ENCODE data around the gene FBXO36. TPM values are rescaled to one million over a fixed set of nuclear protein-coding genes. Genes with fewer than 3 reads are reported as not detected.

The FBXO36 gene
- total and polyA plus RNA-seq, 2 of the 13 experiments (the other 11 are each of a cell fraction or from before 2014, with no cell fraction given): 2.8 TPM

DNA sequence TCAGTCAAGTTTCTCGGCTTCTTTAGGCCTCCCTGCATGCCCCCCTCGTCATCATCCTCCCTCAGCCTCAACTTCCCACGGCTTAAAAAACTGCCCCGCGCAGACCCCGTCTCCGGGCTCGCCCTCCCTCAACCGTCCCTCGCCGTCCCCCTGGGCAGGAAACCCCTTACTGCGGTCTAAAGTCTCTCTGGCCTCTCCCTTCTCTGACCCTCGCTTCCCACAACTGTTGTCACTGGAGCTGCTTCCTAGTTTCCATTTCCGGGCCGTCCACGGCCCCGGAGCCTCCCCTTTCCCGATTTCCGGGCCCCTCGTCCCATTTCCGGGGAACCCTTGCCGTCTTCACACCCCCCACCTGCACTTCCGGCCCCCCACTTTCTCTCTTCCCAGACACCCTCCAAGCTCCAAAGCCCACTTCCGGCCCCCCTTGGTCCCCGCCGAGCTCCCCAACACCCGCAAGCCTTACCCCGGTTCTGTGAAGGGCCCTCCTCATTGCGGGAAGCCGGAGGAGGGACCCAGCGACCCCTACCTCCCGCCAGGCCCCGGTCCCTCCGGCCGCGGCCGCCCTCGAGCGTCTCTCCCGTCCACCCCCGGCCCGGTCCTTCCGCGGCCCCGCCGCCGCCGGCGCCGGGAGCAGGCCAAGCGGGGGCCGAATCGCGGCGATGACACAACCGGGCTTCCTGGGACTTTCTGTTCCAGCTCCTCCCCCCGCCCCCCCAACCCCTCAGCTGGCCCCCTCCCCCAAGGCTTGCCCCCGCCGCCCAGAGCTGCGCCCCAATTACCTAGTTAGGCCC is 1.0 kb upstream of the FBXO36 start (continued):
- TF ChIP-seq HOXA3 (CRISPR knock-in tag; IDR thresholded peaks at IDR 0.05) (peak; percentile 44; the same call in 1 of the 2 replicates), ZIK1 (CRISPR knock-in tag; IDR thresholded peaks at IDR 0.05; ENCODE audit: borderline replicate concordance, low read depth) (no peak; the same call in 1 of the 2 replicates), WIZ (CRISPR knock-in tag; IDR thresholded peaks at IDR 0.05) (no peak), ZNF782 (CRISPR knock-in tag; IDR thresholded peaks at IDR 0.05; ENCODE audit: borderline replicate concordance) (no peak), ZNF496 (CRISPR knock-in tag; IDR thresholded peaks at IDR 0.05; ENCODE audit: insufficient replicate concordance) (no peak), ZNF839 (CRISPR knock-in tag; IDR thresholded peaks at IDR 0.05; ENCODE audit: borderline replicate concordance) (peak; percentile 30; the same call in 1 of the 2 replicates), ZKSCAN1 (IDR thresholded peaks at IDR 0.05; ENCODE audit: low read length) (no peak), SP1 (IDR thresholded peaks at IDR 0.05) (no peak), SP1 (CRISPR knock-in tag; IDR thresholded peaks at IDR 0.05) (no peak), FOSL2 (CRISPR knock-in tag; IDR thresholded peaks at IDR 0.05) (peak; percentile 30; the same call in 1 of the 2 replicates), CBFB (CRISPR knock-in tag; IDR thresholded peaks at IDR 0.05) (peak; percentile 63; the same call in 1 of the 2 replicates), ZSCAN31 (CRISPR knock-in tag; IDR thresholded peaks at IDR 0.05; ENCODE audit: low read depth) (peak; percentile 36), SALL1 (CRISPR knock-in tag; IDR thresholded peaks at IDR 0.05) (peak; percentile 86), ZNF33A (CRISPR knock-in tag; IDR thresholded peaks at IDR 0.05; ENCODE audit: borderline replicate concordance) (0 out of 2 replicates have a peak, but pooled peaks have one; percentile 26), SOX5 (CRISPR knock-in tag; IDR thresholded peaks at IDR 0.05; ENCODE audit: borderline replicate concordance) (0 out of 2 replicates have a peak, but pooled peaks have one; percentile 32), ZNF891 (CRISPR knock-in tag; IDR thresholded peaks at IDR 0.05) (no peak), ZNF746 (CRISPR knock-in tag; IDR thresholded peaks at IDR 0.05) (no peak; the same call in 1 of the 2 replicates), MYC (CRISPR knock-in tag; IDR thresholded peaks at IDR 0.05; ENCODE audit: borderline replicate concordance) (no peak), NAIF1 (CRISPR knock-in tag; IDR thresholded peaks at IDR 0.05; ENCODE audit: borderline replicate concordance) (no peak; the same call in 1 of the 2 replicates), ZNF567 (CRISPR knock-in tag; IDR thresholded peaks at IDR 0.05; ENCODE audit: borderline replicate concordance) (no peak)
- TF ChIP-seq, protein P1, sequence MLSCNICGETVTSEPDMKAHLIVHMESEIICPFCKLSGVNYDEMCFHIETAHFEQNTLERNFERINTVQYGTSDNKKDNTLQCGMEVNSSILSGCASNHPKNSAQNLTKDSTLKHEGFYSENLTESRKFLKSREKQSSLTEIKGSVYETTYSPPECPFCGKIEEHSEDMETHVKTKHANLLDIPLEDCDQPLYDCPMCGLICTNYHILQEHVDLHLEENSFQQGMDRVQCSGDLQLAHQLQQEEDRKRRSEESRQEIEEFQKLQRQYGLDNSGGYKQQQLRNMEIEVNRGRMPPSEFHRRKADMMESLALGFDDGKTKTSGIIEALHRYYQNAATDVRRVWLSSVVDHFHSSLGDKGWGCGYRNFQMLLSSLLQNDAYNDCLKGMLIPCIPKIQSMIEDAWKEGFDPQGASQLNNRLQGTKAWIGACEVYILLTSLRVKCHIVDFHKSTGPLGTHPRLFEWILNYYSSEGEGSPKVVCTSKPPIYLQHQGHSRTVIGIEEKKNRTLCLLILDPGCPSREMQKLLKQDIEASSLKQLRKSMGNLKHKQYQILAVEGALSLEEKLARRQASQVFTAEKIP (CRISPR knock-in tag; IDR thresholded peaks at IDR 0.05; ENCODE audit: borderline replicate concordance): no peak
- TF ChIP-seq, protein P2, sequence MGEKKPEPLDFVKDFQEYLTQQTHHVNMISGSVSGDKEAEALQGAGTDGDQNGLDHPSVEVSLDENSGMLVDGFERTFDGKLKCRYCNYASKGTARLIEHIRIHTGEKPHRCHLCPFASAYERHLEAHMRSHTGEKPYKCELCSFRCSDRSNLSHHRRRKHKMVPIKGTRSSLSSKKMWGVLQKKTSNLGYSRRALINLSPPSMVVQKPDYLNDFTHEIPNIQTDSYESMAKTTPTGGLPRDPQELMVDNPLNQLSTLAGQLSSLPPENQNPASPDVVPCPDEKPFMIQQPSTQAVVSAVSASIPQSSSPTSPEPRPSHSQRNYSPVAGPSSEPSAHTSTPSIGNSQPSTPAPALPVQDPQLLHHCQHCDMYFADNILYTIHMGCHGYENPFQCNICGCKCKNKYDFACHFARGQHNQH (CRISPR knock-in tag; IDR thresholded peaks at IDR 0.05): peak; percentile 52; the same call in 1 of the 2 replicates
- TF ChIP-seq, protein P3, sequence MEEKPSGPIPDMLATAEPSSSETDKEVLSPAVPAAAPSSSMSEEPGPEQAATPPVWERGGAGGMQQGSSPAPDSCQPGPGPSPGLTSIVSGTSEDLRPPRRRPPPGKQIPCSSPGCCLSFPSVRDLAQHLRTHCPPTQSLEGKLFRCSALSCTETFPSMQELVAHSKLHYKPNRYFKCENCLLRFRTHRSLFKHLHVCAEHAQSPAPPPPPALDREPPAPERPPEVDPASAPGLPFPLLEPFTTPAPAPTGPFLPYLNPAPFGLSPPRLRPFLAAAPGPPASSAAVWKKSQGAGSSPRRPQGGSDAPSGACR (CRISPR knock-in tag; IDR thresholded peaks at IDR 0.05): no peak
- TF ChIP-seq, protein P4, sequence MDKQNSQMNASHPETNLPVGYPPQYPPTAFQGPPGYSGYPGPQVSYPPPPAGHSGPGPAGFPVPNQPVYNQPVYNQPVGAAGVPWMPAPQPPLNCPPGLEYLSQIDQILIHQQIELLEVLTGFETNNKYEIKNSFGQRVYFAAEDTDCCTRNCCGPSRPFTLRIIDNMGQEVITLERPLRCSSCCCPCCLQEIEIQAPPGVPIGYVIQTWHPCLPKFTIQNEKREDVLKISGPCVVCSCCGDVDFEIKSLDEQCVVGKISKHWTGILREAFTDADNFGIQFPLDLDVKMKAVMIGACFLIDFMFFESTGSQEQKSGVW (CRISPR knock-in tag; IDR thresholded peaks at IDR 0.05; ENCODE audit: borderline replicate concordance): no peak
- TF ChIP-seq, protein P5, sequence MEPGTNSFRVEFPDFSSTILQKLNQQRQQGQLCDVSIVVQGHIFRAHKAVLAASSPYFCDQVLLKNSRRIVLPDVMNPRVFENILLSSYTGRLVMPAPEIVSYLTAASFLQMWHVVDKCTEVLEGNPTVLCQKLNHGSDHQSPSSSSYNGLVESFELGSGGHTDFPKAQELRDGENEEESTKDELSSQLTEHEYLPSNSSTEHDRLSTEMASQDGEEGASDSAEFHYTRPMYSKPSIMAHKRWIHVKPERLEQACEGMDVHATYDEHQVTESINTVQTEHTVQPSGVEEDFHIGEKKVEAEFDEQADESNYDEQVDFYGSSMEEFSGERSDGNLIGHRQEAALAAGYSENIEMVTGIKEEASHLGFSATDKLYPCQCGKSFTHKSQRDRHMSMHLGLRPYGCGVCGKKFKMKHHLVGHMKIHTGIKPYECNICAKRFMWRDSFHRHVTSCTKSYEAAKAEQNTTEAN (CRISPR knock-in tag; conservative IDR thresholded peaks at IDR 0.05): 0 out of 2 replicates have a peak, but pooled peaks have one; percentile 43

Measured in HepG2 (cell line).